ENCODE results near the gene RAD18. TPM values are rescaled to one million over a fixed set of nuclear protein-coding genes. Genes with fewer than 3 reads are reported as not detected.

The RAD18 gene
- total and polyA plus RNA-seq, 7 donors, result 3.5 to 25.8 (median 6.4) TPM

GRCh38 chr3:8987226-8987625 lies 24.0 kb upstream of the RAD18 start:
- intact Hi-C loops (cut with DNase I), result loop anchor here (5.0 kb wide), 1 partner anchor 315 kb away; no protein-coding TSS in a partner anchor
- Histone ChIP-seq H3K9me3 (no peaks in the 10 kb centered on the region), H3K4me1 (peaks cover 0 to 8% (median 0%) of the 10 kb centered on the region in 4 donors), H3K36me3 (no peaks in the 10 kb centered on the region), H3K27ac (no peak overlapping the region), H3K27me3 (no peaks in the 10 kb centered on the region), H3K4me3 (no peak overlapping the region)
- WGBS, 2 donors, result 81 to 89% methylated on average over 6 of the region's 6 CpGs
- TF ChIP-seq POLR2A (IDR thresholded peaks at IDR 0.05) (no peak), EP300 (IDR thresholded peaks at IDR 0.05) (no peak), POLR2AphosphoS5 (IDR thresholded peaks at IDR 0.05) (no peak)
- TF ChIP-seq, protein P1, sequence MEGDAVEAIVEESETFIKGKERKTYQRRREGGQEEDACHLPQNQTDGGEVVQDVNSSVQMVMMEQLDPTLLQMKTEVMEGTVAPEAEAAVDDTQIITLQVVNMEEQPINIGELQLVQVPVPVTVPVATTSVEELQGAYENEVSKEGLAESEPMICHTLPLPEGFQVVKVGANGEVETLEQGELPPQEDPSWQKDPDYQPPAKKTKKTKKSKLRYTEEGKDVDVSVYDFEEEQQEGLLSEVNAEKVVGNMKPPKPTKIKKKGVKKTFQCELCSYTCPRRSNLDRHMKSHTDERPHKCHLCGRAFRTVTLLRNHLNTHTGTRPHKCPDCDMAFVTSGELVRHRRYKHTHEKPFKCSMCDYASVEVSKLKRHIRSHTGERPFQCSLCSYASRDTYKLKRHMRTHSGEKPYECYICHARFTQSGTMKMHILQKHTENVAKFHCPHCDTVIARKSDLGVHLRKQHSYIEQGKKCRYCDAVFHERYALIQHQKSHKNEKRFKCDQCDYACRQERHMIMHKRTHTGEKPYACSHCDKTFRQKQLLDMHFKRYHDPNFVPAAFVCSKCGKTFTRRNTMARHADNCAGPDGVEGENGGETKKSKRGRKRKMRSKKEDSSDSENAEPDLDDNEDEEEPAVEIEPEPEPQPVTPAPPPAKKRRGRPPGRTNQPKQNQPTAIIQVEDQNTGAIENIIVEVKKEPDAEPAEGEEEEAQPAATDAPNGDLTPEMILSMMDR (IDR thresholded peaks at IDR 0.05), result no peak
- no peak for DNase-seq

DNA sequence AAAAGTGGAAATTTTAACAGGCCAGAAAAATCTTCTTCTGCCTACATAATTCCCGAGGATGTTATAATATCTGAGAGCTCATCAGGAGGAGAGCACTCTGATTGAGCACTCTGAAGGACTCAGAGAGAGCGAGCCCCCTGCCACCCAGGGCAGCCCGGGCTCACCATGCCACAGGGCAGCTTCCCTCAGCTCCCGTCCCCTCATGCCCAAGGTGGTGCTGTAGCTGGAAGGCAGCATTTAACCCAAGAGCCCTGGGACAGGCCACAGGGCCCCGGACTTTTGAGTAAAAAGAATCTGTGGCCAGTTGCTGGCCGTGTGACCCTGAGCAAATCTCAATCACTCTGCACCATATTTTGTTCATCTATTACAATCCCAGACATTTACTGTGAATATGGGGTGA lies 23.5 kb upstream of the RAD18 start:
- 91 to 92% methylated on average over 6 of the region's 6 CpGs for WGBS, 2 donors
- Histone ChIP-seq H3K27me3 (no peaks in the 10 kb centered on the region), H3K27ac (no peak overlapping the region), H3K4me3 (no peak overlapping the region), H3K9me3 (no peaks in the 10 kb centered on the region), H3K36me3 (no peaks in the 10 kb centered on the region), H3K4me1 (peaks cover 0 to 8% (median 0%) of the 10 kb centered on the region in 4 donors)
- TF ChIP-seq POLR2A (IDR thresholded peaks at IDR 0.05) (no peak), EP300 (IDR thresholded peaks at IDR 0.05) (no peak), POLR2AphosphoS5 (IDR thresholded peaks at IDR 0.05) (no peak)
- TF ChIP-seq, protein P1 (IDR thresholded peaks at IDR 0.05), result no peak
- intact Hi-C loops (cut with DNase I), result loop anchor here (5.0 kb wide), 1 partner anchor 316 kb away; no protein-coding TSS in a partner anchor
- DNase-seq, result no peak

DNA sequence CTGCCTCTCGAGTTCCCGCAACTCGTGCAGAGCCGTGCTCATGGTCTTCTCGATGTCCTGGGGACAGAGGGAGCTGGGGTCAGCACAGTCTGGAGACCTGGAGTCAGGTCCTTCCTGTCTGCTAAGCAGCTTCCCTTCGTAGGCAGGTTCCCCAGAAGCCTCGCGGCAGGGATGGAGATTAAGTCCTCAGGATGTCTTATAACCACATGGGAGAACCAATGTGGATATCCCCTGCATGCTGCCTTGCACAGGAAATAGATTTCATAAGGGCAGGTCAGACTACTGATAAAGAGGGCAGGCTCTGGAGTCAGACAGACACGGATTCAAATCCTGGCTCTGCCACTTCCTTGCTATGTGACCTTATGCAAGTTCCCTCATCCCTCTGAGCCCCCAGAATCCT lies 22.6 kb upstream of the RAD18 start:
- WGBS, 2 donors, result 90 to 93% methylated on average over 9 of the region's 9 CpGs
- Histone ChIP-seq H3K4me3 (no peak overlapping the region), H3K36me3 (no peaks in the 10 kb centered on the region), H3K27me3 (no peaks in the 10 kb centered on the region), H3K9me3 (no peaks in the 10 kb centered on the region), H3K4me1 (peaks cover 0 to 8% (median 0%) of the 10 kb centered on the region in 4 donors), H3K27ac (no peak overlapping the region)
- DNase-seq, result no peak
- intact Hi-C loops (cut with DNase I), result loop anchor here (5.0 kb wide), 1 partner anchor 316 kb away; no protein-coding TSS in a partner anchor
- TF ChIP-seq POLR2AphosphoS5 (IDR thresholded peaks at IDR 0.05) (no peak), POLR2A (IDR thresholded peaks at IDR 0.05) (no peak), EP300 (IDR thresholded peaks at IDR 0.05) (no peak)
- TF ChIP-seq, protein P1 (IDR thresholded peaks at IDR 0.05), result no peak

- TF ChIP-seq POLR2A (IDR thresholded peaks at IDR 0.05), result no peak
- TF ChIP-seq EP300 (IDR thresholded peaks at IDR 0.05), result no peak
- TF ChIP-seq POLR2AphosphoS5 (IDR thresholded peaks at IDR 0.05), result no peak
- TF ChIP-seq, protein P1 (IDR thresholded peaks at IDR 0.05), result no peak
- WGBS, 2 donors, result 97% methylated on average over 37 of the region's 37 CpGs
- intact Hi-C loops (cut with DNase I), result loop anchor here (5.0 kb wide), 1 partner anchor 317 kb away; no protein-coding TSS in a partner anchor
- Histone ChIP-seq H3K4me1 (peaks cover 0 to 8% (median 0%) of the 10 kb centered on the region in 4 donors), H3K27ac (no peak overlapping the region), H3K27me3 (no peaks in the 10 kb centered on the region), H3K36me3 (no peaks in the 10 kb centered on the region), H3K9me3 (no peaks in the 10 kb centered on the region), H3K4me3 (no peak overlapping the region)
- DNase-seq, result no peak
Measured at GRCh38 chr3:8985411-8985831, 22.1 kb upstream of the RAD18 start.

GRCh38 chr3:8984526-8984925 lies 21.3 kb upstream of the RAD18 start:
- H3K9me3 ChIP-seq, result no peaks in the 10 kb centered on the region
- TF ChIP-seq POLR2AphosphoS5 (IDR thresholded peaks at IDR 0.05), result no peak
- TF ChIP-seq, protein P1 (IDR thresholded peaks at IDR 0.05), result no peak
- TF ChIP-seq EP300 (IDR thresholded peaks at IDR 0.05), result no peak
- TF ChIP-seq POLR2A (IDR thresholded peaks at IDR 0.05), result no peak
- H3K4me1 ChIP-seq, result peaks cover 0 to 8% (median 0%) of the 10 kb centered on the region in 4 donors
- H3K4me3 ChIP-seq, result no peak overlapping the region
- intact Hi-C loops (cut with DNase I), result no loop called here
- 93% methylated on average over 7 of the region's 7 CpGs for WGBS, 2 donors
- DNase-seq, result no peak
- no peaks in the 10 kb centered on the region for H3K36me3 ChIP-seq
- no peaks in the 10 kb centered on the region for H3K27me3 ChIP-seq
- H3K27ac ChIP-seq, result no peak overlapping the region

Data from sigmoid colon (tissue), 7 donors.